GM19372 (cell line): ENCODE results near the gene IPMK.
A peak's percentile ranks its signal among the peaks of the same experiment; 100 is the strongest.

Source experiments
- ATAC-seq: cut with Tn5 transposase; IDR thresholded peaks from one replicate; pipeline ENCODE4 v1.9.1; 2021; ENCODE audit warnings: mild to moderate bottlenecking, low read depth, moderate library complexity; ENCODE audit not compliant: unreplicated experiment

Gene IPMK

GRCh38 chr10:58267713-58268453 lies at the start of gene IPMK:
Gene IPMK (minus strand): TSS chr10:58267894. CDS start chr10:58267611, 283 bp downstream.
- peak; percentile 54 for ATAC-seq

- no peak for ATAC-seq
Observed at GRCh38 chr10:58316874-58317273, 49.2 kb upstream of the IPMK start.

- no peak for ATAC-seq
Observed at GRCh38 chr10:58311026-58311425, 43.3 kb upstream of the IPMK start.

- no peak for ATAC-seq
Observed at GRCh38 chr10:58307676-58308075, 40.0 kb upstream of the IPMK start.

- ATAC-seq = no peak
Observed at GRCh38 chr10:58305821-58306220, 38.1 kb upstream of the IPMK start.

GRCh38 chr10:58304099-58304633 lies 36.5 kb upstream of the IPMK start:
- ATAC-seq = no peak

- ATAC-seq = no peak
Observed at GRCh38 chr10:58302254-58302653, 34.6 kb upstream of the IPMK start.

GRCh38 chr10:58300676-58301075 lies 33.0 kb upstream of the IPMK start:
- ATAC-seq = no peak

- peak; percentile 87 for ATAC-seq
Observed at GRCh38 chr10:58299580-58299979, 31.9 kb upstream of the IPMK start.

GRCh38 chr10:58293989-58294388 lies 26.3 kb upstream of the IPMK start:
- ATAC-seq = no peak

GRCh38 chr10:58291538-58292174 lies 24.0 kb upstream of the IPMK start:
- peak; percentile 89 for ATAC-seq

- ATAC-seq = peak; percentile 95
Observed at GRCh38 chr10:58282615-58283014, 14.9 kb upstream of the IPMK start.

GRCh38 chr10:58281092-58281752 lies 13.5 kb upstream of the IPMK start:
- no peak for ATAC-seq

- no peak for ATAC-seq
Observed at GRCh38 chr10:58280477-58280876, 12.8 kb upstream of the IPMK start.

- no peak for ATAC-seq
Observed at GRCh38 chr10:58278962-58279307, 11.2 kb upstream of the IPMK start.

GRCh38 chr10:58278274-58278961 lies 10.7 kb upstream of the IPMK start:
- no peak for ATAC-seq

- no peak for ATAC-seq
Observed at GRCh38 chr10:58275908-58276307, 8.2 kb upstream of the IPMK start.

- no peak for ATAC-seq
Observed at GRCh38 chr10:58275261-58275660, 7.6 kb upstream of the IPMK start.

- no peak for ATAC-seq
Observed at GRCh38 chr10:58269782-58270290, 2.1 kb upstream of the IPMK start.

- ATAC-seq = peak; percentile 54
Observed at GRCh38 chr10:58268946-58269781, 1.5 kb upstream of the IPMK start, which contains the start of gene CISD1. Gene CISD1 (plus strand): TSS chr10:58269162. CDS start chr10:58269274, 112 bp downstream.
